Thyroid gland (tissue), 4 donors: ENCODE measurements around the gene TNFRSF12A.

Experiments used
- CTCF ChIP-seq, 6 experiments: fragments of 200-600 bp in 3 of 6; fragments of 450-650 bp in 3 of 6; sonication (generic) in 3 of 6; IDR thresholded peaks; one replicate each; pipeline ENCODE4 v1.5.1; 2016 to 2019; ENCODE audit warnings: antibody characterized with exemption in 6 of 6, mild to moderate bottlenecking in 2 of 6, inconsistent platforms in 1 of 6, moderate library complexity in 1 of 6
- POLR2A ChIP-seq, 2 donors: fragments of 450-650 bp; IDR thresholded peaks; one replicate each; pipeline ENCODE4 v1.6.1; 2017; ENCODE audit warnings: antibody characterized with exemption in 2 of 2, mild to moderate bottlenecking in 2 of 2, moderate library complexity in 1 of 2

GRCh38 chr16:3013998-3014690 is 6.0 kb upstream of the TNFRSF12A start:
- no peak for TF ChIP-seq CTCF (IDR thresholded peaks at IDR 0.05)
- no peak for TF ChIP-seq POLR2A (IDR thresholded peaks at IDR 0.05)
